ENCODE data around the gene NCAPD3. TPM values are rescaled to one million over a fixed set of nuclear protein-coding genes. Genes with fewer than 3 reads are reported as not detected.

Gene NCAPD3
- total and polyA plus RNA-seq, 2 donors (not counting 3 experiments of a cell fraction or from before 2014, with no cell fraction given) = 22.6 to 43.8 TPM

DNA sequence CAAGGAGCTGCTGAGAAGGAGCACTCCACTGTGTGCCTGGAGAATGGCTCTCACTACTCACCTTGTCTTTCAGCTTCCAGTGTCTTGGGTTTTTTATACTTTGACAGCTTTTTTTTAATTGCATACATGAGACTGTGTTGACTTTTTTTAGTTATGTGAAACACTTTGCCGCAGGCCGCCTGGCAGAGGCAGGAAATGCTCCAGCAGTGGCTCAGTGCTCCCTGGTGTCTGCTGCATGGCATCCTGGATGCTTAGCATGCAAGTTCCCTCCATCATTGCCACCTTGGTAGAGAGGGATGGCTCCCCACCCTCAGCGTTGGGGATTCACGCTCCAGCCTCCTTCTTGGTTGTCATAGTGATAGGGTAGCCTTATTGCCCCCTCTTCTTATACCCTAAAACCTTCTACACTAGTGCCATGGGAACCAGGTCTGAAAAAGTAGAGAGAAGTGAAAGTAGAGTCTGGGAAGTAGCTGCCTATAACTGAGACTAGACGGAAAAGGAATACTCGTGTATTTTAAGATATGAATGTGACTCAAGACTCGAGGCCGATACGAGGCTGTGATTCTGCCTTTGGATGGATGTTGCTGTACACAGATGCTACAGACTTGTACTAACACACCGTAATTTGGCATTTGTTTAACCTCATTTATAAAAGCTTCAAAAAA is 72.6 kb downstream of the NCAPD3 start:
- BruUV-seq (replicated peaks) = no TSS peak
- no peak overlapping the region for H3K4me2 ChIP-seq (ENCODE audit: insufficient read depth, low read length)
- H3K79me2 ChIP-seq (ENCODE audit: control insufficient read depth, insufficient read depth, low read length) = no peaks in the 10 kb centered on the region
- H3K27ac ChIP-seq (ENCODE audit: insufficient read depth, low read depth, low read length) = no peak overlapping the region
- no peak overlapping the region for H2AFZ ChIP-seq (ENCODE audit: low read depth, low read length)
- H3K9ac ChIP-seq (replicated peaks; ENCODE audit: extremely low read depth, insufficient read depth, low read length) = no peak overlapping the region
- no peak for FAIRE-seq
- DNase-seq (ENCODE audit: low read depth, low spot score) = no peak
- dilution Hi-C loops (cut with MboI; ENCODE audit: extremely low pct_ligation_motif_present, low sequenced_read_pairs) = no loop called here
- H4K20me1 ChIP-seq (replicated peaks; ENCODE audit: control insufficient read depth, extremely low read depth, insufficient read depth, low read length) = no peaks in the 10 kb centered on the region
- H3K4me1 ChIP-seq (ENCODE audit: control insufficient read depth, extremely low read depth, insufficient read depth, low read length) = no peaks in the 10 kb centered on the region
- H3K9me1 ChIP-seq (replicated peaks; ENCODE audit: control insufficient read depth, extremely low read depth, insufficient read depth, low read length) = no peaks in the 10 kb centered on the region
- H3K36me3 ChIP-seq (ENCODE audit: control insufficient read depth in 2 of 2, extremely low read depth in 1 of 2, insufficient read depth in 2 of 2, low read length in 2 of 2) = peaks cover 8 to 30% of the 10 kb centered on the region in 2 experiments
- H3K9me3 ChIP-seq (replicated peaks; ENCODE audit: control insufficient read depth, insufficient read depth, low read length) = no peaks in the 10 kb centered on the region
- no peak overlapping the region for H3K4me3 ChIP-seq (replicated peaks in 1 of 3; ENCODE audit: insufficient read depth in 1 of 3, low read depth in 1 of 3, low read length in 3 of 3)
- TF ChIP-seq MYC (IDR thresholded peaks at IDR 0.05; ENCODE audit: low read depth, low read length) = no peak
- TF ChIP-seq, protein P1, sequence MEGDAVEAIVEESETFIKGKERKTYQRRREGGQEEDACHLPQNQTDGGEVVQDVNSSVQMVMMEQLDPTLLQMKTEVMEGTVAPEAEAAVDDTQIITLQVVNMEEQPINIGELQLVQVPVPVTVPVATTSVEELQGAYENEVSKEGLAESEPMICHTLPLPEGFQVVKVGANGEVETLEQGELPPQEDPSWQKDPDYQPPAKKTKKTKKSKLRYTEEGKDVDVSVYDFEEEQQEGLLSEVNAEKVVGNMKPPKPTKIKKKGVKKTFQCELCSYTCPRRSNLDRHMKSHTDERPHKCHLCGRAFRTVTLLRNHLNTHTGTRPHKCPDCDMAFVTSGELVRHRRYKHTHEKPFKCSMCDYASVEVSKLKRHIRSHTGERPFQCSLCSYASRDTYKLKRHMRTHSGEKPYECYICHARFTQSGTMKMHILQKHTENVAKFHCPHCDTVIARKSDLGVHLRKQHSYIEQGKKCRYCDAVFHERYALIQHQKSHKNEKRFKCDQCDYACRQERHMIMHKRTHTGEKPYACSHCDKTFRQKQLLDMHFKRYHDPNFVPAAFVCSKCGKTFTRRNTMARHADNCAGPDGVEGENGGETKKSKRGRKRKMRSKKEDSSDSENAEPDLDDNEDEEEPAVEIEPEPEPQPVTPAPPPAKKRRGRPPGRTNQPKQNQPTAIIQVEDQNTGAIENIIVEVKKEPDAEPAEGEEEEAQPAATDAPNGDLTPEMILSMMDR (IDR thresholded peaks at IDR 0.05; ENCODE audit: extremely low read depth in 1 of 2, insufficient read depth in 1 of 2, low read depth in 1 of 2, low read length in 2 of 2) = no peak
- no peak for TF ChIP-seq POLR2A (IDR thresholded peaks at IDR 0.05; ENCODE audit: low read depth, low read length)
- TF ChIP-seq EZH2 (IDR thresholded peaks at IDR 0.05; ENCODE audit: borderline replicate concordance, low read depth, low read length, severe bottlenecking) = no peak
- TF ChIP-seq POLR2AphosphoS5 (IDR thresholded peaks at IDR 0.05; ENCODE audit: insufficient read depth, low read depth, low read length) = no peak
- TF ChIP-seq GATA2 (IDR thresholded peaks at IDR 0.05; ENCODE audit: insufficient read depth, insufficient read length, low read depth, low read length) = no peak
- TF ChIP-seq, protein P2, sequence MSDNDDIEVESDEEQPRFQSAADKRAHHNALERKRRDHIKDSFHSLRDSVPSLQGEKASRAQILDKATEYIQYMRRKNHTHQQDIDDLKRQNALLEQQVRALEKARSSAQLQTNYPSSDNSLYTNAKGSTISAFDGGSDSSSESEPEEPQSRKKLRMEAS (IDR thresholded peaks at IDR 0.05; ENCODE audit: insufficient read depth, insufficient read length) = no peak
- TF ChIP-seq JUN (IDR thresholded peaks at IDR 0.05; ENCODE audit: borderline replicate concordance, insufficient read depth, insufficient read length, low read depth) = no peak
- no peak for TF ChIP-seq FOS (IDR thresholded peaks at IDR 0.05; ENCODE audit: borderline replicate concordance, insufficient read depth, low read length)
- intact Hi-C loops (cut with micrococcal nuclease) = no loop called here
- H3K27me3 ChIP-seq (ENCODE audit: control insufficient read depth in 2 of 2, insufficient read depth in 2 of 2, low read length in 2 of 2) = no peaks in the 10 kb centered on the region
- ChIA-PET CTCF (interaction anchor here (2.1 kb wide), 1 partner anchor 101 kb away, joined by 9 read pairs; no protein-coding TSS in a partner anchor), POLR2A (no interaction called here)
